Measurements from ENCODE around the gene GSE1.

DNA sequence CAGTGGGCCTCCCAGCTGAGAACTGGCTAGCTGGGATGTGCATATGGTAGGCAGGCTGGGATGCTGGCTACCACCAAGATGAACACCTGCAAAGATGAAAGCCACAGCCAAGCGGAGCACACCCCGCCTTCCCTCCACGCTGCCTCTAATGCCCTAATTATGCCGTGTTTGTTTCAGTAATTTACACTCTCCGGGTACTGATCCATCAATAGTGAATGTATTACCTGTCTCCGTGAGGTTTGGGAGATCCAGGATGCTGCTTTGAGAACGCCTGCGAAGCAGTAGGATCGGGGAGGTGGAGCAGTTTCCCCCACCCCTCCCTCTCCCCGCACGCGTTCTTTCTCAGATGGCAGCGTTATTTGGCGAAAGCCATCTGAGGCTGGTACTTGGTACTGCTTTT, 28.9 kb upstream of the GSE1 start:
- TF ChIP-seq POLR2A (IDR thresholded peaks at IDR 0.05), result no peak
- TF ChIP-seq, protein P1, sequence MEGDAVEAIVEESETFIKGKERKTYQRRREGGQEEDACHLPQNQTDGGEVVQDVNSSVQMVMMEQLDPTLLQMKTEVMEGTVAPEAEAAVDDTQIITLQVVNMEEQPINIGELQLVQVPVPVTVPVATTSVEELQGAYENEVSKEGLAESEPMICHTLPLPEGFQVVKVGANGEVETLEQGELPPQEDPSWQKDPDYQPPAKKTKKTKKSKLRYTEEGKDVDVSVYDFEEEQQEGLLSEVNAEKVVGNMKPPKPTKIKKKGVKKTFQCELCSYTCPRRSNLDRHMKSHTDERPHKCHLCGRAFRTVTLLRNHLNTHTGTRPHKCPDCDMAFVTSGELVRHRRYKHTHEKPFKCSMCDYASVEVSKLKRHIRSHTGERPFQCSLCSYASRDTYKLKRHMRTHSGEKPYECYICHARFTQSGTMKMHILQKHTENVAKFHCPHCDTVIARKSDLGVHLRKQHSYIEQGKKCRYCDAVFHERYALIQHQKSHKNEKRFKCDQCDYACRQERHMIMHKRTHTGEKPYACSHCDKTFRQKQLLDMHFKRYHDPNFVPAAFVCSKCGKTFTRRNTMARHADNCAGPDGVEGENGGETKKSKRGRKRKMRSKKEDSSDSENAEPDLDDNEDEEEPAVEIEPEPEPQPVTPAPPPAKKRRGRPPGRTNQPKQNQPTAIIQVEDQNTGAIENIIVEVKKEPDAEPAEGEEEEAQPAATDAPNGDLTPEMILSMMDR (IDR thresholded peaks at IDR 0.05 in 4 of 5, conservative IDR thresholded peaks at IDR 0.05 in 1 of 5), result no peak

All from gastrocnemius medialis (tissue), 4 donors.